ENCODE measurements around the gene FLOT1. TPM values are rescaled to one million over a fixed set of nuclear protein-coding genes. Genes with fewer than 3 reads are reported as not detected.
A peak's percentile ranks its signal among the peaks of the same experiment; 100 is the strongest.

FLOT1 gene
- total and polyA plus RNA-seq, 9 of the 15 experiments (the other 6 are each of a cell fraction or from before 2014, with no cell fraction given) = 11.7 to 149 (median 118) TPM

DNA sequence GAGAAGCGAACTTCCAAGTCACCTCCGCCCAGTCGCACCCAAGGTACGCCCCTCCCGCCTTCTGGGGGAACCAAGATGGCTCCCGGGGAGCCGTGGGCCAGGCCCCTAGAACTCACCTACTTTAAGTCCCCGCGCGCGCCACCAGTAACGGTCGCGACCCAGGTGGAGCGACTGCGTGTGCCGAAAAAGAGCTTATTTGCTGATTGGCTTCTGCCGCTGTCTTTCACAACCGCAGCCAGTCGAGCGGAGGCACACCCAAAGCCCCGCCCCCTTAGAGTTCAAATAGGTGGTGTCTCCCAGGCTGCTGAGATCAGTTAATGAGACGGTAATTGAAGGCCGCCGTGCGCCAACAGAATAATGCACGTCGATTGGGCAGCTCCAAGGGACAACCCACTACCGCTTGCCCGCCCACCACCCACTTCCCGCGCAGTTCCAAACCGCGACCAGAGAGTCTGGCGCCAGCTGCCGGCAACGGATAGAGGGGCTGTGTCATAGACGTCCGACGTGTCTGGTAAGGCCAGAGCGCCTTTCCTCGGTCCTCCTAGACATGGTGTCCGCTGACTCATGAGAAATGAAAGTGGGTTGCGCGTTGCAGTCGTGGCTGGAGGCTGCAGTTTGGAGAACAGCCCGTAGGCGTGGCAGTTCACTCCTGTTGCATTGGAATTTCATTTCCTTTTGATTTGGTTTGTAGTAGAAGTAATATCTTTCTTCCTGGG, 25.2 kb downstream of the FLOT1 start, which contains the start of gene MDC1 (continued):
- TF ChIP-seq POLR2G (IDR thresholded peaks at IDR 0.05; ENCODE audit: low read depth, low read length) = peak; percentile 91
- TF ChIP-seq TARDBP (IDR thresholded peaks at IDR 0.05) = peak; percentile 87
- no peak for TF ChIP-seq CCAR2 (IDR thresholded peaks at IDR 0.05; ENCODE audit: low read depth, low read length)
- TF ChIP-seq, protein P1, sequence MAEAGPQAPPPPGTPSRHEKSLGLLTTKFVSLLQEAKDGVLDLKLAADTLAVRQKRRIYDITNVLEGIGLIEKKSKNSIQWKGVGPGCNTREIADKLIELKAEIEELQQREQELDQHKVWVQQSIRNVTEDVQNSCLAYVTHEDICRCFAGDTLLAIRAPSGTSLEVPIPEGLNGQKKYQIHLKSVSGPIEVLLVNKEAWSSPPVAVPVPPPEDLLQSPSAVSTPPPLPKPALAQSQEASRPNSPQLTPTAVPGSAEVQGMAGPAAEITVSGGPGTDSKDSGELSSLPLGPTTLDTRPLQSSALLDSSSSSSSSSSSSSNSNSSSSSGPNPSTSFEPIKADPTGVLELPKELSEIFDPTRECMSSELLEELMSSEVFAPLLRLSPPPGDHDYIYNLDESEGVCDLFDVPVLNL (CRISPR knock-in tag; IDR thresholded peaks at IDR 0.05; ENCODE audit: low read depth) = peak; percentile 95
- TF ChIP-seq, protein P2, sequence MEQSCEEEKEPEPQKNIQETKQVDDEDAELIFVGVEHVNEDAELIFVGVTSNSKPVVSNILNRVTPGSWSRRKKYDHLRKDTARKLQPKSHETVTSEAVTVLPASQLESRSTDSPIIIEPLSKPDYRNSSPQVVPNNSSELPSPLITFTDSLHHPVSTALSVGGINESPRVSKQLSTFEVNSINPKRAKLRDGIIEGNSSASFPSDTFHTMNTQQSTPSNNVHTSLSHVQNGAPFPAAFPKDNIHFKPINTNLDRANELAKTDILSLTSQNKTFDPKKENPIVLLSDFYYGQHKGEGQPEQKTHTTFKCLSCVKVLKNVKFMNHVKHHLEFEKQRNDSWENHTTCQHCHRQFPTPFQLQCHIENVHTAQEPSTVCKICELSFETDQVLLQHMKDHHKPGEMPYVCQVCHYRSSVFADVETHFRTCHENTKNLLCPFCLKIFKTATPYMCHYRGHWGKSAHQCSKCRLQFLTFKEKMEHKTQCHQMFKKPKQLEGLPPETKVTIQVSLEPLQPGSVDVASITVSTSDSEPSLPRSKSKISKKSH (CRISPR knock-in tag; IDR thresholded peaks at IDR 0.05) = no peak
- TF ChIP-seq KDM2B (CRISPR knock-in tag; IDR thresholded peaks at IDR 0.05) = peak; percentile 84; the same call in 1 of the 2 replicates
- TF ChIP-seq PRMT5 (CRISPR knock-in tag; IDR thresholded peaks at IDR 0.05) = no peak
- TF ChIP-seq NFYB (IDR thresholded peaks at IDR 0.05; ENCODE audit: extremely low read depth, insufficient read length) = peak; percentile 91
- TF ChIP-seq PHF8 (IDR thresholded peaks at IDR 0.05; ENCODE audit: borderline replicate concordance, low read length) = peak; percentile 63
- TF ChIP-seq, protein P3, sequence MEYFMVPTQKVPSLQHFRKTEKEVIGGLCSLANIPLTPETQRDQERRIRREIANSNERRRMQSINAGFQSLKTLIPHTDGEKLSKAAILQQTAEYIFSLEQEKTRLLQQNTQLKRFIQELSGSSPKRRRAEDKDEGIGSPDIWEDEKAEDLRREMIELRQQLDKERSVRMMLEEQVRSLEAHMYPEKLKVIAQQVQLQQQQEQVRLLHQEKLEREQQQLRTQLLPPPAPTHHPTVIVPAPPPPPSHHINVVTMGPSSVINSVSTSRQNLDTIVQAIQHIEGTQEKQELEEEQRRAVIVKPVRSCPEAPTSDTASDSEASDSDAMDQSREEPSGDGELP (CRISPR knock-in tag; IDR thresholded peaks at IDR 0.05; ENCODE audit: borderline replicate concordance) = peak; percentile 100
- TF ChIP-seq, protein P4, sequence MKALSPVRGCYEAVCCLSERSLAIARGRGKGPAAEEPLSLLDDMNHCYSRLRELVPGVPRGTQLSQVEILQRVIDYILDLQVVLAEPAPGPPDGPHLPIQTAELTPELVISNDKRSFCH (CRISPR knock-in tag; IDR thresholded peaks at IDR 0.05) = no peak
- TF ChIP-seq, protein P4 (tag; IDR thresholded peaks at IDR 0.05) = no peak
- TF ChIP-seq IFI16 (CRISPR knock-in tag; IDR thresholded peaks at IDR 0.05) = no peak
- peak; percentile 54 for TF ChIP-seq KAT2B (IDR thresholded peaks at IDR 0.05; ENCODE audit: low read depth, low read length)
- peak; percentile 95 for TF ChIP-seq CC2D1A (IDR thresholded peaks at IDR 0.05)
- TF ChIP-seq LCOR (CRISPR knock-in tag; IDR thresholded peaks at IDR 0.05) = peak; percentile 96
- TF ChIP-seq ZBTB8A (IDR thresholded peaks at IDR 0.05; ENCODE audit: partially characterized antibody) = no peak
- TF ChIP-seq, protein P5, sequence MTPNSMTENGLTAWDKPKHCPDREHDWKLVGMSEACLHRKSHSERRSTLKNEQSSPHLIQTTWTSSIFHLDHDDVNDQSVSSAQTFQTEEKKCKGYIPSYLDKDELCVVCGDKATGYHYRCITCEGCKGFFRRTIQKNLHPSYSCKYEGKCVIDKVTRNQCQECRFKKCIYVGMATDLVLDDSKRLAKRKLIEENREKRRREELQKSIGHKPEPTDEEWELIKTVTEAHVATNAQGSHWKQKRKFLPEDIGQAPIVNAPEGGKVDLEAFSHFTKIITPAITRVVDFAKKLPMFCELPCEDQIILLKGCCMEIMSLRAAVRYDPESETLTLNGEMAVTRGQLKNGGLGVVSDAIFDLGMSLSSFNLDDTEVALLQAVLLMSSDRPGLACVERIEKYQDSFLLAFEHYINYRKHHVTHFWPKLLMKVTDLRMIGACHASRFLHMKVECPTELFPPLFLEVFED (CRISPR knock-in tag; conservative IDR thresholded peaks at IDR 0.05) = 0 out of 2 replicates have a peak, but pooled peaks have one; percentile 36
- TF ChIP-seq KLF13 (tag; IDR thresholded peaks at IDR 0.05; ENCODE audit: borderline replicate concordance, low read depth) = peak; percentile 58; the same call in 1 of the 2 replicates
- no peak for TF ChIP-seq KDM1A (IDR thresholded peaks at IDR 0.05)
- TF ChIP-seq ZNF384 (IDR thresholded peaks at IDR 0.05; ENCODE audit: low read depth, low read length) = 0 out of 2 replicates have a peak, but pooled peaks have one; percentile 30
